GM12878 (cell line): ENCODE data around the gene SPHK2. TPM values are rescaled to one million over a fixed set of nuclear protein-coding genes. Genes with fewer than 3 reads are reported as not detected.

Experiments used
- ATAC-seq: fragments of 200-7000 bp; cut with Tn5 transposase; 3 replicates; pipeline ENCODE4 v1.9.1; 2020; ENCODE audit warnings: mild to moderate bottlenecking, moderate library complexity
- BruUV-seq: library from RNA; stranded (reverse); fragments of 400-500 nt; replicated peaks from 2 replicates; lab custom pipeline; 2021; lab: Mats Ljungman, UMichigan
- CTCF ChIA-PET: fragments of 300-600 bp; sonication (Branson Sonifier 250); formaldehyde crosslinking; extraction: SDS; loops from one replicate; lab custom pipeline; 2021; ENCODE audit warnings: inconsistent platforms; lab: Yijun Ruan, JAX
- POLR2A ChIA-PET: fragments of 350-600 bp; formaldehyde crosslinking; extraction: SDS; loops from one replicate; lab custom pipeline; 2021; ENCODE audit warnings: inconsistent platforms; lab: Charles Lee
- RAD21 ChIA-PET: fragments of 300-600 bp; sonication (Branson Sonifier 250); formaldehyde crosslinking; loops from one replicate; lab custom pipeline; 2023; ENCODE audit warnings: antibody characterized with exemption; ENCODE audit not compliant: unreplicated experiment; lab: Charles Lee
- SMC1A ChIA-PET: fragments of 300-600 bp; sonication (Branson Sonifier 250); formaldehyde crosslinking; loops from one replicate; lab custom pipeline; 2023; ENCODE audit not compliant: unreplicated experiment, uncharacterized antibody; lab: Charles Lee
- DNase-seq: peaks from one replicate; pipeline ENCODE4 v3.0.0-alpha.2; 2011; ENCODE audit warnings: low read depth, low spot score
- FAIRE-seq: peaks from 3 replicates; lab custom pipeline; 2011; peaks lifted over from hg19 to GRCh38; lab: Jason Lieb, UNC
- H2AFZ ChIP-seq: 2 replicates; pipeline ENCODE4 v1.6.0; 2011; ENCODE audit warnings: low read depth, low read length, control low read depth; ENCODE audit not compliant: control insufficient read depth
- H3K27ac ChIP-seq: 2 replicates; pipeline ENCODE4 v1.5.1; 2011; ENCODE audit warnings: control low read depth; ENCODE audit not compliant: control insufficient read depth, insufficient read depth
- H3K27me3 ChIP-seq, 2 experiments: replicated peaks in 1 of 2; 2 replicates each; pipeline versions ENCODE4 v1.6.0 to v1.6.1; 2011; ENCODE audit warnings: low read length in 1 of 2; ENCODE audit not compliant: control insufficient read depth in 2 of 2, insufficient read depth in 2 of 2
- H3K36me3 ChIP-seq, 2 experiments: 2 replicates each; pipeline ENCODE4 v1.5.1; 2011; ENCODE audit warnings: low read length in 1 of 2; ENCODE audit not compliant: control insufficient read depth in 2 of 2, insufficient read depth in 2 of 2
- H3K4me1 ChIP-seq: 2 replicates; pipeline ENCODE4 v1.6.1; 2011; ENCODE audit warnings: mild to moderate bottlenecking, low read length, moderate library complexity, mixed read lengths; ENCODE audit not compliant: control insufficient read depth, insufficient read depth
- H3K4me2 ChIP-seq: 2 replicates; pipeline ENCODE4 v1.6.0; 2011; ENCODE audit warnings: control low read depth; ENCODE audit not compliant: control insufficient read depth, insufficient read depth
- H3K4me3 ChIP-seq: fragments of 200-600 bp; sonication (generic); 2 replicates; pipeline ENCODE4 v1.5.1; 2016
- H3K79me2 ChIP-seq: 2 replicates; pipeline ENCODE4 v1.6.0; 2011; ENCODE audit warnings: low read length; ENCODE audit not compliant: control insufficient read depth, insufficient read depth
- H3K9ac ChIP-seq: 2 replicates; pipeline ENCODE4 v1.8.0; 2011; ENCODE audit warnings: low read length, control low read depth, mixed read lengths; ENCODE audit not compliant: control insufficient read depth, insufficient read depth
- H3K9me3 ChIP-seq: replicated peaks from 3 replicates; pipeline ENCODE4 v1.5.1; 2011; ENCODE audit warnings: mild to moderate bottlenecking, low read length; ENCODE audit not compliant: control insufficient read depth, insufficient read depth
- H4K20me1 ChIP-seq: 2 replicates; pipeline ENCODE4 v1.6.0; 2011; ENCODE audit not compliant: control insufficient read depth, insufficient read depth
- BACH1 ChIP-seq: fragments of 450-650 bp; IDR thresholded peaks from 2 replicates; pipeline ENCODE4 v1.6.1; 2017; ENCODE audit warnings: mild to moderate bottlenecking, borderline replicate concordance
- BHLHE40 ChIP-seq, 2 experiments: fragments of 450-650 bp in 1 of 2; IDR thresholded peaks; 2 replicates each; pipeline ENCODE4 v1.6.1; 2011 to 2017; ENCODE audit warnings: low read depth in 2 of 2, borderline replicate concordance in 1 of 2, improper control_type of control experiment in 1 of 2, low read length in 1 of 2, mild to moderate bottlenecking in 1 of 2
- EP300 ChIP-seq, 2 experiments: fragments of 150-350 bp in 1 of 2; IDR thresholded peaks; 2 replicates each; pipeline ENCODE4 v1.6.1; 2011 to 2012; ENCODE audit warnings: low read depth in 2 of 2, low read length in 2 of 2, borderline replicate concordance in 1 of 2, improper control_type of control experiment in 1 of 2, inconsistent platforms in 1 of 2; ENCODE audit not compliant: control insufficient read depth in 1 of 2
- EZH2 ChIP-seq: IDR thresholded peaks from 2 replicates; pipeline ENCODE4 v1.6.1; 2012; ENCODE audit warnings: low read depth, mild to moderate bottlenecking, control low read depth, inconsistent platforms, low read length, borderline replicate concordance; ENCODE audit not compliant: control insufficient read depth
- HDAC2 ChIP-seq: fragments of 200-600 bp; sonication (generic); IDR thresholded peaks from 2 replicates; pipeline ENCODE4 v1.6.1; 2017
- MTA3 ChIP-seq: IDR thresholded peaks from 2 replicates; pipeline ENCODE4 v1.6.1; 2012; ENCODE audit warnings: low read length, inconsistent platforms, borderline replicate concordance
- NFXL1 ChIP-seq: fragments of 450-650 bp; IDR thresholded peaks from 2 replicates; pipeline ENCODE4 v1.6.1; 2017; ENCODE audit warnings: antibody characterized with exemption, mild to moderate bottlenecking, borderline replicate concordance
- PML ChIP-seq: IDR thresholded peaks from 2 replicates; pipeline ENCODE4 v1.6.1; 2012; ENCODE audit warnings: low read length, inconsistent platforms
- POLR2A ChIP-seq: IDR thresholded peaks from 2 replicates; pipeline ENCODE4 v1.6.1; 2011; ENCODE audit warnings: low read depth, mild to moderate bottlenecking, low read length
- RAD21 ChIP-seq: IDR thresholded peaks from 2 replicates; pipeline ENCODE4 v1.6.1; 2011; ENCODE audit warnings: mild to moderate bottlenecking, low read depth, low read length, moderate library complexity; ENCODE audit not compliant: insufficient read depth
- RAD51 ChIP-seq: fragments of 450-650 bp; IDR thresholded peaks from 2 replicates; pipeline ENCODE4 v1.6.1; 2016; ENCODE audit warnings: moderate library complexity, mild to moderate bottlenecking, inconsistent platforms
- WRNIP1 ChIP-seq: IDR thresholded peaks from 2 replicates; pipeline ENCODE4 v1.6.1; 2011; ENCODE audit warnings: low read depth, low read length, improper control_type of control experiment, borderline replicate concordance
- ZNF24 ChIP-seq: fragments of 450-650 bp; IDR thresholded peaks from 2 replicates; pipeline ENCODE4 v1.6.1; 2017; ENCODE audit warnings: antibody characterized with exemption, mild to moderate bottlenecking
- WGBS: methylation state at CpG from one replicate; pipeline ENCODE4 v1.1.6; 2016; ENCODE audit warnings: low lambda C conversion rate; ENCODE audit not compliant: insufficient replicate concordance, insufficient coverage; ENCODE audit errors: missing lambda C conversion rate; 5-methylcytosine and 5-hydroxymethylcytosine counted together
- in situ Hi-C: fragments of 300-500 bp; cut with MboI; formaldehyde crosslinking; loops from 9 replicates; pipeline ENCODE4 v1.14.3; 2018; ENCODE audit warnings: mixed read lengths
- intact Hi-C: fragments of 100-400 bp; cut with micrococcal nuclease; formaldehyde crosslinking; loops from one replicate; pipeline ENCODE4 v1.14.2; 2022; ENCODE audit not compliant: unreplicated experiment
- polyA plus RNA-seq, 11 experiments: library from polyadenylated mRNA; depleted of rRNA in 4 of 11; unstranded in 6 of 11; stranded (reverse) in 5 of 11; fragments of >200 nt; fragmentation: Nextera tagmentation in 4 of 11; fragmentation: Illumina TruSeq in 1 of 11; extraction: Ambion mirVana in 4 of 11; extraction: Trizol in 1 of 11; gene quantifications; 1 replicate in 1 of 11; 2 replicates in 10 of 11; pipeline versions ENCODE4 v1.2.1 to v1.2.3, GENCODE V29; 2011 to 2016; ENCODE audit warnings: inconsistent platforms in 2 of 11, missing spikeins in 2 of 11, low read depth in 1 of 11
- total RNA-seq, 4 experiments: library from RNA; depleted of rRNA in 3 of 4; stranded (reverse); fragments of >200 nt in 3 of 4; fragmentation: Illumina TruSeq in 1 of 4; extraction: Trizol in 1 of 4; gene quantifications; 2 replicates each; pipeline versions ENCODE4 v1.2.1 to v1.2.3, GENCODE V29; 2013 to 2021
- TF ChIP-seq, protein P1 (sequence below): fragments of 450-650 bp; IDR thresholded peaks from 2 replicates; pipeline ENCODE4 v1.6.1; 2017; ENCODE audit warnings: borderline replicate concordance

The SPHK2 gene
- total and polyA plus RNA-seq, 10 of the 15 experiments (the other 5 are each of a cell fraction or from before 2014, with no cell fraction given), result 0.37 to 40.5 (median 11.2) TPM

DNA sequence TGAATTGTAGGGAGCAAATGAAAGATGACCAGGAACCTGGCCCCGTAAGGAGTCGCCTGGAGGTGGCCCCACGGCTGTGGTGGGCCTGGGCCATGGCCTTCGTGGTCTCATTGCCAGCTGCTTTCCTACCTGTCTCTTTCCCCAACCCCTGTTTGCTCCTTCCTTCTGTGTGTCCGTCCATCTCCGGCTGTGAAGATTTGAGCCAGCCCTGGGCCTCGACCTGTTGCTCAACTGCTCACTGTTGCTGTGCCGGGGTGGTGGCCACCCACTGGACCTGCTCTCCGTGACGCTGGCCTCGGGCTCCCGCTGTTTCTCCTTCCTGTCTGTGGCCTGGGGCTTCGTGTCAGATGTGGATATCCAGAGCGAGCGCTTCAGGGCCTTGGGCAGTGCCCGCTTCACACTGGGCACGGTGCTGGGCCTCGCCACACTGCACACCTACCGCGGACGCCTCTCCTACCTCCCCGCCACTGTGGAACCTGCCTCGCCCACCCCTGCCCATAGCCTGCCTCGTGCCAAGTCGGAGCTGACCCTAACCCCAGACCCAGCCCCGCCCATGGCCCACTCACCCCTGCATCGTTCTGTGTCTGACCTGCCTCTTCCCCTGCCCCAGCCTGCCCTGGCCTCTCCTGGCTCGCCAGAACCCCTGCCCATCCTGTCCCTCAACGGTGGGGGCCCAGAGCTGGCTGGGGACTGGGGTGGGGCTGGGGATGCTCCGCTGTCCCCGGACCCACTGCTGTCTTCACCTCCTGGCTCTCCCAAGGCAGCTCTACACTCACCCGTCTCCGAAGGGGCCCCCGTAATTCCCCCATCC, 9.4 kb downstream of the SPHK2 start:
- no peak for DNase-seq
- no peak overlapping the region for H3K4me3 ChIP-seq
- ChIA-PET CTCF (no interaction called here), POLR2A (interaction anchor here (0.7 kb wide), 1 partner anchor 348 kb away, joined by 4 read pairs; no protein-coding TSS in a partner anchor), SMC1A (no interaction called here), RAD21 (interaction anchor here (1.6 kb wide), 1 partner anchor 10 kb away, joined by 6 read pairs; the partner anchor contains the start of genes RPL18 and SPHK2)
- H3K4me2 ChIP-seq, result no peak overlapping the region
- WGBS, result 95% methylated on average over 29 of the region's 34 CpGs
- H3K36me3 ChIP-seq, result peaks cover 4 to 8% of the 10 kb centered on the region in 2 experiments; a peak in 3 of 4 replicates
- intact Hi-C loops (no loop called here), in situ Hi-C loops (loop anchor here (25.0 kb wide), 1 partner anchor 1259 kb away; the partner anchor contains the start of genes AKT1S1, IL4I1 and TBC1D17)
- peaks cover 10% of the 10 kb centered on the region for H3K4me1 ChIP-seq
- no peaks in the 10 kb centered on the region for H4K20me1 ChIP-seq
- H3K27me3 ChIP-seq, result no peaks in the 10 kb centered on the region
- no peak overlapping the region for H3K27ac ChIP-seq
- BruUV-seq, result no TSS peak
- no peak for FAIRE-seq
- peaks cover 9% of the 10 kb centered on the region for H3K79me2 ChIP-seq
- TF ChIP-seq WRNIP1 (no peak), POLR2A (0 out of 2 replicates have a peak, but pooled peaks have one; percentile 20)
- no peak overlapping the region for H3K9ac ChIP-seq
- H2AFZ ChIP-seq, result no peak overlapping the region
- no peak for ATAC-seq
- no peaks in the 10 kb centered on the region for H3K9me3 ChIP-seq

DNA sequence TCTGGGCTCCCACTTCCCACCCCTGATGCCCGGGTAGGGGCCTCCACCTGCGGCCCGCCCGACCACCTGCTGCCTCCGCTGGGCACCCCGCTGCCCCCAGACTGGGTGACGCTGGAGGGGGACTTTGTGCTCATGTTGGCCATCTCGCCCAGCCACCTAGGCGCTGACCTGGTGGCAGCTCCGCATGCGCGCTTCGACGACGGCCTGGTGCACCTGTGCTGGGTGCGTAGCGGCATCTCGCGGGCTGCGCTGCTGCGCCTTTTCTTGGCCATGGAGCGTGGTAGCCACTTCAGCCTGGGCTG, 9.9 kb downstream of the SPHK2 start:
- Histone ChIP-seq H3K79me2 (peaks cover 7% of the 10 kb centered on the region), H3K27me3 (no peaks in the 10 kb centered on the region), H3K4me2 (no peak overlapping the region), H3K4me3 (no peak overlapping the region), H3K27ac (no peak overlapping the region), H3K9ac (no peak overlapping the region), H4K20me1 (no peaks in the 10 kb centered on the region), H2AFZ (no peak overlapping the region), H3K4me1 (peaks cover 16% of the 10 kb centered on the region), H3K9me3 (no peaks in the 10 kb centered on the region), H3K36me3 (peaks cover 4 to 8% of the 10 kb centered on the region in 2 experiments; a peak in 3 of 4 replicates)
- no peak for FAIRE-seq
- in situ Hi-C loops (loop anchor here (25.0 kb wide), 1 partner anchor 1258 kb away; the partner anchor contains the start of genes AKT1S1, IL4I1 and TBC1D17), intact Hi-C loops (no loop called here)
- SMC1A ChIA-PET, result no interaction called here
- CTCF ChIA-PET, result no interaction called here
- no TSS peak for BruUV-seq
- POLR2A ChIA-PET, result interaction anchor here (0.7 kb wide), 1 partner anchor 348 kb away, joined by 4 read pairs; no protein-coding TSS in a partner anchor
- RAD21 ChIA-PET, result no interaction called here
- ATAC-seq, result no peak
- no peak for DNase-seq
- TF ChIP-seq MTA3, result no peak
- TF ChIP-seq EZH2, result no peak
- TF ChIP-seq PML, result no peak
- TF ChIP-seq BACH1, result no peak
- TF ChIP-seq, protein P1, sequence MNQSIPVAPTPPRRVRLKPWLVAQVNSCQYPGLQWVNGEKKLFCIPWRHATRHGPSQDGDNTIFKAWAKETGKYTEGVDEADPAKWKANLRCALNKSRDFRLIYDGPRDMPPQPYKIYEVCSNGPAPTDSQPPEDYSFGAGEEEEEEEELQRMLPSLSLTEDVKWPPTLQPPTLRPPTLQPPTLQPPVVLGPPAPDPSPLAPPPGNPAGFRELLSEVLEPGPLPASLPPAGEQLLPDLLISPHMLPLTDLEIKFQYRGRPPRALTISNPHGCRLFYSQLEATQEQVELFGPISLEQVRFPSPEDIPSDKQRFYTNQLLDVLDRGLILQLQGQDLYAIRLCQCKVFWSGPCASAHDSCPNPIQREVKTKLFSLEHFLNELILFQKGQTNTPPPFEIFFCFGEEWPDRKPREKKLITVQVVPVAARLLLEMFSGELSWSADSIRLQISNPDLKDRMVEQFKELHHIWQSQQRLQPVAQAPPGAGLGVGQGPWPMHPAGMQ, result no peak
- no peak for TF ChIP-seq BHLHE40 (IDR thresholded peaks at IDR 0.05; ENCODE audit: borderline replicate concordance in 1 of 2, low read depth in 2 of 2, low read length in 1 of 2)
- TF ChIP-seq EP300 (IDR thresholded peaks at IDR 0.05; ENCODE audit: borderline replicate concordance in 1 of 2, control insufficient read depth in 1 of 2, low read depth in 2 of 2, low read length in 2 of 2), result no peak
- no peak for TF ChIP-seq RAD21
- no peak for TF ChIP-seq RAD51
- no peak for TF ChIP-seq ZNF24
- TF ChIP-seq NFXL1, result no peak
- no peak for TF ChIP-seq HDAC2
- 96% methylated on average over 22 of the region's 22 CpGs for WGBS
